SK-N-SH (cell line): ENCODE data around the gene SPTBN2. TPM values are rescaled to one million over a fixed set of nuclear protein-coding genes. Genes with fewer than 3 reads are reported as not detected.

Experiments
- CTCF ChIA-PET: fragments of 300-600, 350-600 bp; formaldehyde crosslinking; extraction: SDS; loops from one replicate; lab custom pipeline; 2021; lab: Yijun Ruan, JAX
- POLR2A ChIA-PET: fragments of 350-600 bp; sonication (Branson Sonifier 250); formaldehyde crosslinking; extraction: SDS; loops from one replicate; lab custom pipeline; 2020; ENCODE audit warnings: antibody characterized with exemption, inconsistent platforms; lab: Yijun Ruan, JAX
- DNase-seq: peaks from one replicate; pipeline ENCODE4 v3.0.0; 2012
- H2AFZ ChIP-seq: fragments of 200-600 bp; sonication (generic); 2 replicates; pipeline ENCODE4 v1.8.1; 2016; ENCODE audit warnings: antibody characterized with exemption, mild to moderate bottlenecking, low read depth
- H3F3A ChIP-seq: fragments of 200-600 bp; sonication (generic); replicated peaks from 2 replicates; pipeline ENCODE3; 2016; ENCODE audit warnings: antibody characterized with exemption, mild to moderate bottlenecking; ENCODE audit not compliant: insufficient read depth
- H3K27ac ChIP-seq, 2 experiments: fragments of 200-500 bp in 1 of 2; fragments of 200-600 bp in 1 of 2; sonication (Bioruptor generic) in 1 of 2; sonication (generic), shearing (Covaris generic) in 1 of 2; 2 replicates each; pipeline versions ENCODE4 v1.5.1 to v1.6.1; 2014 to 2016; ENCODE audit warnings: low read depth in 2 of 2, inconsistent platforms in 1 of 2, low read length in 1 of 2, mild to moderate bottlenecking in 1 of 2, mixed read lengths in 1 of 2
- H3K27me3 ChIP-seq: fragments of 200-600 bp; sonication (generic), shearing (Covaris generic); 2 replicates; pipeline ENCODE4 v1.6.1; 2016; ENCODE audit warnings: mixed run types; ENCODE audit not compliant: insufficient read depth
- H3K36me3 ChIP-seq, 2 experiments: fragments of 200-500 bp in 1 of 2; fragments of 200-600 bp in 1 of 2; sonication (Bioruptor generic) in 1 of 2; sonication (generic) in 1 of 2; replicated peaks in 1 of 2; 2 replicates each; pipeline versions ENCODE3 to v1.5.1; 2014 to 2016; ENCODE audit warnings: low read length in 1 of 2, mild to moderate bottlenecking in 1 of 2; ENCODE audit not compliant: insufficient read depth in 2 of 2, control insufficient read depth in 1 of 2
- H3K4me1 ChIP-seq, 2 experiments: fragments of 200-500 bp in 1 of 2; fragments of 200-600 bp in 1 of 2; sonication (Bioruptor generic) in 1 of 2; sonication (generic), shearing (Covaris generic) in 1 of 2; 2 replicates each; pipeline versions ENCODE4 v1.5.1 to v1.6.1; 2014 to 2016; ENCODE audit warnings: low read depth in 1 of 2, low read length in 1 of 2, mixed run types in 1 of 2; ENCODE audit not compliant: insufficient read depth in 2 of 2, control insufficient read depth in 1 of 2
- H3K4me2 ChIP-seq: fragments of 200-600 bp; sonication (generic), shearing (Covaris generic); 2 replicates; pipeline ENCODE4 v1.6.1; 2017; ENCODE audit warnings: mixed run types
- H3K4me3 ChIP-seq, 2 experiments: fragments of 200-500 bp in 1 of 2; fragments of 200-600 bp in 1 of 2; sonication (Bioruptor generic) in 1 of 2; sonication (generic), shearing (Covaris generic) in 1 of 2; 2 replicates each; pipeline versions ENCODE4 v1.5.1 to v1.8.1; 2014 to 2016; ENCODE audit warnings: low read depth in 2 of 2, inconsistent platforms in 1 of 2, low read length in 1 of 2, mild to moderate bottlenecking in 1 of 2, mixed read lengths in 1 of 2, moderate library complexity in 1 of 2
- H3K79me2 ChIP-seq: fragments of 200-600 bp; sonication (generic); 2 replicates; pipeline ENCODE4 v1.8.1; 2017; ENCODE audit warnings: mild to moderate bottlenecking; ENCODE audit not compliant: insufficient read depth
- H3K9ac ChIP-seq: fragments of 200-600 bp; sonication (generic); 2 replicates; pipeline ENCODE4 v1.6.1; 2017; ENCODE audit warnings: mixed run types
- H3K9me2 ChIP-seq: fragments of 200-600 bp; sonication (generic); 2 replicates; pipeline ENCODE4 v1.6.1; 2017; ENCODE audit warnings: mixed run types
- H3K9me3 ChIP-seq: fragments of 200-600 bp; sonication (generic); 2 replicates; pipeline ENCODE4 v1.6.1; 2017; ENCODE audit warnings: mixed run types, mild to moderate bottlenecking, moderate library complexity
- H4K20me1 ChIP-seq: fragments of 200-600 bp; sonication (generic); 2 replicates; pipeline ENCODE4 v1.6.1; 2017; ENCODE audit warnings: mild to moderate bottlenecking, mixed run types; ENCODE audit not compliant: insufficient read depth
- CHD2 ChIP-seq: fragments of 150-350 bp; IDR thresholded peaks from 2 replicates; pipeline ENCODE4 v1.6.1; 2018; ENCODE audit warnings: low read length; ENCODE audit not compliant: partially characterized antibody
- ELF1 ChIP-seq: IDR thresholded peaks from 2 replicates; pipeline ENCODE4 v1.4.0; 2012
- EZH2phosphoT487 ChIP-seq: fragments of 200-600 bp; sonication (generic); IDR thresholded peaks from 2 replicates; pipeline ENCODE4 v1.6.1; 2017; ENCODE audit warnings: low read depth, mixed run types, mild to moderate bottlenecking, antibody characterized with exemption, moderate library complexity, borderline replicate concordance
- FOXM1 ChIP-seq: IDR thresholded peaks from 2 replicates; pipeline ENCODE4 v1.4.0; 2012; ENCODE audit warnings: low read depth, mild to moderate bottlenecking
- GABPA ChIP-seq: IDR thresholded peaks from 2 replicates; pipeline ENCODE4 v1.4.0; 2012; ENCODE audit warnings: low read depth, mild to moderate bottlenecking
- IRF3 ChIP-seq: fragments of 150-350 bp; IDR thresholded peaks from 2 replicates; pipeline ENCODE4 v1.6.1; 2016; ENCODE audit warnings: mild to moderate bottlenecking, low read depth, low read length
- JUND ChIP-seq: IDR thresholded peaks from 2 replicates; pipeline ENCODE4 v1.4.0; 2012
- MEF2A ChIP-seq: IDR thresholded peaks from 2 replicates; pipeline ENCODE4 v1.4.0; 2012; ENCODE audit warnings: low read depth, borderline replicate concordance
- NFIC ChIP-seq: IDR thresholded peaks from 2 replicates; pipeline ENCODE4 v1.4.0; 2012; ENCODE audit warnings: borderline replicate concordance
- NRF1 ChIP-seq: IDR thresholded peaks from 2 replicates; pipeline ENCODE4 v1.6.1; 2012; ENCODE audit warnings: low read depth, mild to moderate bottlenecking, low read length
- RCOR1 ChIP-seq: fragments of 150-350 bp; IDR thresholded peaks from 2 replicates; pipeline ENCODE4 v1.6.1; 2017; ENCODE audit warnings: antibody characterized with exemption, low read length
- RFX5 ChIP-seq: IDR thresholded peaks from 2 replicates; pipeline ENCODE4 v1.6.1; 2012; ENCODE audit warnings: mild to moderate bottlenecking, improper control_type of control experiment, low read length
- RXRA ChIP-seq: IDR thresholded peaks from 2 replicates; pipeline ENCODE4 v1.4.0; 2012; ENCODE audit warnings: low read depth, mild to moderate bottlenecking, borderline replicate concordance
- SIN3A ChIP-seq: IDR thresholded peaks from 2 replicates; pipeline ENCODE4 v1.6.1; 2012; ENCODE audit warnings: low read depth, mild to moderate bottlenecking, low read length, moderate library complexity, borderline replicate concordance
- SMC3 ChIP-seq: IDR thresholded peaks from 2 replicates; pipeline ENCODE4 v1.6.1; 2012; ENCODE audit warnings: low read depth, low read length, improper control_type of control experiment
- TCF12 ChIP-seq: IDR thresholded peaks from 2 replicates; pipeline ENCODE4 v1.4.0; 2012
- YY1 ChIP-seq: IDR thresholded peaks from 2 replicates; pipeline ENCODE4 v1.4.0; 2012; ENCODE audit warnings: low read depth, mild to moderate bottlenecking
- ZBTB33 ChIP-seq: IDR thresholded peaks from 2 replicates; pipeline ENCODE4 v1.4.0; 2012; ENCODE audit warnings: low read depth, borderline replicate concordance
- WGBS: methylation state at CpG from one replicate; pipeline ENCODE4 v1.1.6; 2017; ENCODE audit warnings: low lambda C conversion rate; 5-methylcytosine and 5-hydroxymethylcytosine counted together
- polyA plus RNA-seq, 3 experiments: library from polyadenylated mRNA; depleted of rRNA; stranded (reverse); fragments of >200 nt; gene quantifications; 2 replicates each; pipeline ENCODE4 v1.2.3, GENCODE V29; 2012
- TF ChIP-seq, protein P1 (sequence below): IDR thresholded peaks from 2 replicates; pipeline ENCODE4; 2012
- TF ChIP-seq, protein P2 (sequence below): IDR thresholded peaks from 2 replicates; pipeline ENCODE4 v1.4.0; 2012; ENCODE audit warnings: low read depth, borderline replicate concordance
- TF ChIP-seq, protein P3 (sequence below): IDR thresholded peaks from 2 replicates; pipeline ENCODE4 v1.4.0; 2012; ENCODE audit warnings: low read depth

SPTBN2 gene
- polyA plus RNA-seq, 1 of the 3 experiments (the other 2 are of a cell fraction): 19.7 TPM

- no peaks in the 10 kb centered on the region for H3K9me2 ChIP-seq
- no peak overlapping the region for H3K27ac ChIP-seq
- WGBS: 93% methylated on average over 25 of the region's 26 CpGs
- H3K9me3 ChIP-seq: no peaks in the 10 kb centered on the region
- no peak for DNase-seq
- peaks cover 6 to 10% of the 10 kb centered on the region in 2 experiments; a peak in 3 of 4 replicates for H3K4me1 ChIP-seq
- H3F3A ChIP-seq: no peaks in the 10 kb centered on the region
- H3K27me3 ChIP-seq: no peaks in the 10 kb centered on the region
- H3K4me2 ChIP-seq: no peak overlapping the region
- no peaks in the 10 kb centered on the region for H4K20me1 ChIP-seq
- no peak overlapping the region for H2AFZ ChIP-seq
- TF ChIP-seq TCF12 (no peak), JUND (no peak), IRF3 (no peak), RXRA (no peak), MEF2A (no peak), SMC3 (no peak), EZH2phosphoT487 (no peak), CHD2 (no peak), ELF1 (no peak), NRF1 (no peak), YY1 (no peak), RFX5 (no peak), GABPA (no peak), FOXM1 (no peak), NFIC (no peak), RCOR1 (no peak)
- TF ChIP-seq, protein P1, sequence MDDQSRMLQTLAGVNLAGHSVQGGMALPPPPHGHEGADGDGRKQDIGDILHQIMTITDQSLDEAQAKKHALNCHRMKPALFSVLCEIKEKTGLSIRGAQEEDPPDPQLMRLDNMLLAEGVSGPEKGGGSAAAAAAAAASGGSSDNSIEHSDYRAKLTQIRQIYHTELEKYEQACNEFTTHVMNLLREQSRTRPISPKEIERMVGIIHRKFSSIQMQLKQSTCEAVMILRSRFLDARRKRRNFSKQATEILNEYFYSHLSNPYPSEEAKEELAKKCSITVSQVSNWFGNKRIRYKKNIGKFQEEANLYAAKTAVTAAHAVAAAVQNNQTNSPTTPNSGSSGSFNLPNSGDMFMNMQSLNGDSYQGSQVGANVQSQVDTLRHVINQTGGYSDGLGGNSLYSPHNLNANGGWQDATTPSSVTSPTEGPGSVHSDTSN: no peak
- TF ChIP-seq, protein P2, sequence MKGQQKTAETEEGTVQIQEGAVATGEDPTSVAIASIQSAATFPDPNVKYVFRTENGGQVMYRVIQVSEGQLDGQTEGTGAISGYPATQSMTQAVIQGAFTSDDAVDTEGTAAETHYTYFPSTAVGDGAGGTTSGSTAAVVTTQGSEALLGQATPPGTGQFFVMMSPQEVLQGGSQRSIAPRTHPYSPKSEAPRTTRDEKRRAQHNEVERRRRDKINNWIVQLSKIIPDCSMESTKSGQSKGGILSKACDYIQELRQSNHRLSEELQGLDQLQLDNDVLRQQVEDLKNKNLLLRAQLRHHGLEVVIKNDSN: no peak
- POLR2A ChIA-PET: no interaction called here
- no peaks in the 10 kb centered on the region for H3K79me2 ChIP-seq
- no peak overlapping the region for H3K9ac ChIP-seq
- peaks cover 0 to 19% of the 10 kb centered on the region in 2 experiments for H3K36me3 ChIP-seq
- CTCF ChIA-PET: no interaction called here
- H3K4me3 ChIP-seq: no peak overlapping the region
Measured at GRCh38 chr11:66718320-66718971, 10.6 kb downstream of the SPTBN2 start.

DNA sequence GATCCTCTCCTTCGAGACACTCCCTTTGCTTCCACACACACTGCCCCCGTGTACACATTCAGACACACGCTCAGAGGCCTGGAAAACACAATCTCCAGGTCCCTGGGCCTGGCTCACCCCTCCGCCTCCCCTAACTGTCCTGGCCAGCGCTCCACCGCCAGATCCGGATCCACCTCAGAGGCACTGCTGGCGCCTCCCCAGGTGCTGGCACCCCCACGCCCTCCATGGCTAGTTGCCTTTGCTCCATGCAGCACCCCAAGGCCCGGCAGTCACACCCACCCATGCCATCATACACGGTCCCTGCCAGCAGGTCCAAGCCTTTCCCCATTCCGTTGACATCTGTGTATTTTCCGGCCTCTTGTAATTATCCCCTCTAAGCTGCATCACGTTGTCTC is 11.1 kb downstream of the SPTBN2 start:
- Histone ChIP-seq H2AFZ (no peak overlapping the region), H3K4me1 (peaks cover 6 to 10% of the 10 kb centered on the region in 2 experiments; a peak in 3 of 4 replicates), H3K36me3 (peaks cover 0 to 22% of the 10 kb centered on the region in 2 experiments), H3K4me2 (no peak overlapping the region), H3K9ac (no peak overlapping the region), H3K27me3 (no peaks in the 10 kb centered on the region), H3K9me2 (no peaks in the 10 kb centered on the region), H3K79me2 (no peaks in the 10 kb centered on the region), H3K9me3 (no peaks in the 10 kb centered on the region), H3F3A (no peaks in the 10 kb centered on the region), H4K20me1 (no peaks in the 10 kb centered on the region), H3K27ac (no peak overlapping the region), H3K4me3 (no peak overlapping the region)
- no peak for DNase-seq
- 92% methylated on average over 14 of the region's 14 CpGs for WGBS
- POLR2A ChIA-PET: no interaction called here
- CTCF ChIA-PET: no interaction called here
- TF ChIP-seq, protein P2: no peak
- TF ChIP-seq YY1 (no peak), ZBTB33 (no peak), SIN3A (no peak)
- TF ChIP-seq, protein P3, sequence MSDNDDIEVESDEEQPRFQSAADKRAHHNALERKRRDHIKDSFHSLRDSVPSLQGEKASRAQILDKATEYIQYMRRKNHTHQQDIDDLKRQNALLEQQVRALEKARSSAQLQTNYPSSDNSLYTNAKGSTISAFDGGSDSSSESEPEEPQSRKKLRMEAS: no peak
